ENCODE data around the gene MACROD1. TPM values are rescaled to one million over a fixed set of nuclear protein-coding genes. Genes with fewer than 3 reads are reported as not detected.

Gene MACROD1
- total and polyA plus RNA-seq, 2 donors (not counting 1 experiment from before 2014, with no cell fraction given): 2.7 to 8.6 TPM

DNA sequence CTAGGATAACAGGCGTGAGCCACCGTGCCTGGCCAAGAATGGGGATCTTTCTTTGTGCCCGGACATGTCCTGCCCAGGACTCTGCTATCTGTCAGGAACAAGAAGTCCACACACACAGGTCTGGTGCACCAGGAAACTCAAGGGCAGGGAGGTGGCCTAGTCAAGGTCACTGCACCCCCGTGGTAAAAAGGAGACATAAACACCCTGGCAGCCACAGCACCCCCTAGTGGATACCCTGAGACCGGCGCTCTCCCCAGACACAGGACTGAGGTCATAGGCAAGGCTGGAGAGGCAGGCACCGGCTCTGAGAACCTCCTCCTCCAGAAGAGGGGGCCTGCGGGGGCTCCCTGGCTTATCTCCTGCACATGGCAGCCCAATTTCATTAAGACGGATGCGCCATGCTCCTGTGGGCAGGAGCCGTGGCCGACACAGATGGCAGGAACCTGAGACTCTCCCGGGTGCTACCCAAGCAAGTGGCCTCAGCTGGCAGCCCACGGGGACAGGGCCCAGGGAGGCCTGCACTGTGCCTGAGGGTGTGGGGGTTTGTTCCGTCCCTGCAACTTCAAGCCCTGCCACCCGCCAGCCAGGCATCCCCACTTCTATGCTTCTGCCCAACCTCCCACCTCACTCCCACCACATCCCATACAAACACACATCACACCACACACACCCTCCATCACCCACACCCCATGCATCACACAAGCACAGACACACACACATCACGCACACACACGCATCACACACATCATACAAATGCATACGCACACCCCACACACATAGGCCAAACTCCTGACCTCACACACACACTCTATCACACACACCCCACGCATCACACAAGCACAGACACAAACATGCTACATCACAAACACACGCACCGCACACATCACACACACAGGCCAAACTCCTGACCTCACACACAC, 19.6 kb downstream of the MACROD1 start:
- H3K4me1 ChIP-seq (ENCODE audit: control insufficient read depth in 2 of 2, insufficient read depth in 2 of 2, low read length in 2 of 2): peaks cover 10 to 18% of the 10 kb centered on the region in 2 donors
- Mint-ChIP-seq H3K4me3 (no peak overlapping the region), H3K9me3 (ENCODE audit: insufficient read depth) (no peaks in the 10 kb centered on the region), H3K4me1 (peaks cover 20% of the 10 kb centered on the region), H3K27me3 (no peaks in the 10 kb centered on the region), H3K27ac (no peak overlapping the region)
- H3K27ac ChIP-seq (ENCODE audit: low read length in 2 of 2): no peak overlapping the region
- ChIA-PET POLR2A (interaction anchor here (0.6 kb wide), 1 partner anchor 489 kb away, joined by 5 read pairs; no protein-coding TSS in a partner anchor), CTCF (interaction anchor here (7.2 to 9.6 kb wide), 2 partner anchors 145 to 311 kb away, joined by 102 to 163 read pairs; partner anchors contain the start of gene MARK2)
- no peak overlapping the region for H3K4me3 ChIP-seq (ENCODE audit: control extremely low read depth in 1 of 5, extremely low read depth in 1 of 5, insufficient read depth in 1 of 5, low read depth in 2 of 5, low read length in 4 of 5)
- no peaks in the 10 kb centered on the region for H3K36me3 ChIP-seq (replicated peaks in 1 of 2; ENCODE audit: control extremely low read depth in 1 of 2, control insufficient read depth in 1 of 2, extremely low read depth in 1 of 2, insufficient read depth in 2 of 2, low read length in 1 of 2)
- ATAC-seq (ENCODE audit: low read depth) (peak; percentile 64), DNase-seq (peak; percentile 76)
- H3K27me3 ChIP-seq (replicated peaks in 1 of 4; ENCODE audit: control extremely low read depth in 1 of 4, control insufficient read depth in 3 of 4, insufficient read depth in 4 of 4, low read length in 3 of 4): no peaks in the 10 kb centered on the region
- 57% methylated on average over 22 of the region's 22 CpGs for WGBS (ENCODE audit: insufficient coverage)
- no peaks in the 10 kb centered on the region for H4K20me1 ChIP-seq (ENCODE audit: control insufficient read depth, insufficient read depth, low read length, poor library complexity, severe bottlenecking)
- TF ChIP-seq EZH2 (IDR thresholded peaks at IDR 0.05; ENCODE audit: borderline replicate concordance, insufficient read depth, low read depth, low read length, poor library complexity, severe bottlenecking): no peak
- TF ChIP-seq, protein P1, sequence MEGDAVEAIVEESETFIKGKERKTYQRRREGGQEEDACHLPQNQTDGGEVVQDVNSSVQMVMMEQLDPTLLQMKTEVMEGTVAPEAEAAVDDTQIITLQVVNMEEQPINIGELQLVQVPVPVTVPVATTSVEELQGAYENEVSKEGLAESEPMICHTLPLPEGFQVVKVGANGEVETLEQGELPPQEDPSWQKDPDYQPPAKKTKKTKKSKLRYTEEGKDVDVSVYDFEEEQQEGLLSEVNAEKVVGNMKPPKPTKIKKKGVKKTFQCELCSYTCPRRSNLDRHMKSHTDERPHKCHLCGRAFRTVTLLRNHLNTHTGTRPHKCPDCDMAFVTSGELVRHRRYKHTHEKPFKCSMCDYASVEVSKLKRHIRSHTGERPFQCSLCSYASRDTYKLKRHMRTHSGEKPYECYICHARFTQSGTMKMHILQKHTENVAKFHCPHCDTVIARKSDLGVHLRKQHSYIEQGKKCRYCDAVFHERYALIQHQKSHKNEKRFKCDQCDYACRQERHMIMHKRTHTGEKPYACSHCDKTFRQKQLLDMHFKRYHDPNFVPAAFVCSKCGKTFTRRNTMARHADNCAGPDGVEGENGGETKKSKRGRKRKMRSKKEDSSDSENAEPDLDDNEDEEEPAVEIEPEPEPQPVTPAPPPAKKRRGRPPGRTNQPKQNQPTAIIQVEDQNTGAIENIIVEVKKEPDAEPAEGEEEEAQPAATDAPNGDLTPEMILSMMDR (IDR thresholded peaks at IDR 0.05): peak; percentile 75
- H3K9ac ChIP-seq (ENCODE audit: low read length): no peak overlapping the region
- H3K9me3 ChIP-seq (ENCODE audit: control extremely low read depth in 1 of 3, control insufficient read depth in 2 of 3, insufficient read depth in 1 of 3, low read length in 2 of 3): no peaks in the 10 kb centered on the region
- H2AFZ ChIP-seq (ENCODE audit: insufficient read depth, low read depth, low read length, poor library complexity, severe bottlenecking): no peak overlapping the region
- intact Hi-C loops (cut with micrococcal nuclease): no loop called here
- H3K79me2 ChIP-seq (ENCODE audit: control insufficient read depth, insufficient read depth, low read length): no peaks in the 10 kb centered on the region
- H3K4me2 ChIP-seq (replicated peaks; ENCODE audit: low read depth, low read length, poor library complexity, severe bottlenecking): no peak overlapping the region

Measured in B cell (primary cell).